Inferior parietal cortex (tissue), 1 donor: Measurements from ENCODE around the gene PHKG2.
A peak's percentile ranks its signal among the peaks of the same experiment; 100 is the strongest.

Experiments used
- DNase-seq: peaks from one replicate; pipeline ENCODE4 v3.0.0-alpha.2; 2016; ENCODE audit errors: extremely low spot score

Gene PHKG2

GRCh38 chr16:30774367-30775130 lies 26.3 kb downstream of the PHKG2 start:
- DNase-seq = no peak

DNA sequence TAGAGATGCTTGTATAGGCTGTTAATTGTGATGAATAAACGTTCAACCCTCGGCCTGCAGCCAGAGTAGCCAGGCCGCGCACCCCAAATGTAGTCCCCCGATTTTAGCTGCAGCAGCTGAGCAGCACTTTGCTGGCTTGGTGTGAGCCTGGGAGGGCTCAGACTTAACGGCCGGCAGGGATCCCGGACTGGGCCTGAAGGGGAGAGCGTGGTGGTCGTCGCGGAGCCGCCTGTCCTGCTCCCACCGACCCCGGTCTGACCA lies 26.8 kb downstream of the PHKG2 start:
- no peak for DNase-seq

GRCh38 chr16:30775392-30776188 lies 27.4 kb downstream of the PHKG2 start:
- peak; percentile 82 for DNase-seq

GRCh38 chr16:30777591-30778297 lies 29.5 kb downstream of the PHKG2 start:
- DNase-seq = no peak

DNA sequence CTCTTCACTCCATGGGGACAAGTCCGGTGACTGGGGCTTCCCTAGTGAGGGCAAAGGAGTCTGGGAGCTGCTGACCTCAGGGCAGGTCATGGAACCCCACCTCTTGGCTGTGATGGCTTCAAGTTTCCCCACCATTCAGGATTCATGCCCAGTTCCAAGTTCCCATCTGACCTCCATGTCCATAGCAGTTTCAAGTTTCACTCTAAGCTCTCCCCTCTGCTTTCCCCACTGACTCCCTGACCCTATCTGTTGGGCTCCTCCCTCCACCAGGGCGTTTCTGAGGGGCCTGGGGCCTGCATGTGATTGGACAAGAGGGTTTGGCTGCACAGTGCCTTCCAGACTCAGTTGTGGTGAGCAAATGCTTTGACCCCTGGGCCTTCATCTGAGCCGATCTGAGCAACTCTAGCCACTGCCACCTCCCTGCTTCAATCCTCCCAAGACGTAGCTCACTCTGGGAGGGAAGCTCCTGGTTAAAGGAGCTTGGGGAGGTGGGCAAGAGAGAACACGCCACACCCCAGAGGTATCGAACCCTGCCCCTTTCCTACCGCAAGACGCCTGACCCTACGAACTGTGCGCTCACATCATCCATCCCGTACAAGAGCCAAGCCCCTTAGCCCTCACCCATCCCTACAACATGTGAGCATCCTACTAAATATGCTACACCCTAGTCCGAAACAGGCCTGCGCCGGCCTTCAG lies 30.5 kb downstream of the PHKG2 start:
- DNase-seq = no peak

DNA sequence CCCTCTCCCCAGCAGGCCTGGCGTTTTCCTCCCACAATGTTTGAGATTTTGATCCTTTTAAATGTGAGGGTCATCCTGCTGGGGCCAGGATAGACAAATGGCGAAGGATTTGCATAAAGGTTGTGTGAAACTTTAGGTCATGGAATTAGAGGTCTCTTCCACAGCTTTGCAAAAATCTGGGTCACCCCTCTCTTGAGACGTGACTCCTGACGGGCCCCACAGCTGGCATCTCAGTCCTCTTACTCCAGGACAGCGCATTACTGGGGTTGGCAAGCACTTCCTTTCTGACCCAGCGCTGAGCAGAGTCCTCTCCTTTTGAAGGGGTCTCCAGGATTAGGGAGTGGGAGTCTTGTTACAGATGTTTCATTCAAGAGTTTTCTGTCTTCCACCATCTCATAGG lies 31.4 kb downstream of the PHKG2 start:
- DNase-seq = no peak

DNA sequence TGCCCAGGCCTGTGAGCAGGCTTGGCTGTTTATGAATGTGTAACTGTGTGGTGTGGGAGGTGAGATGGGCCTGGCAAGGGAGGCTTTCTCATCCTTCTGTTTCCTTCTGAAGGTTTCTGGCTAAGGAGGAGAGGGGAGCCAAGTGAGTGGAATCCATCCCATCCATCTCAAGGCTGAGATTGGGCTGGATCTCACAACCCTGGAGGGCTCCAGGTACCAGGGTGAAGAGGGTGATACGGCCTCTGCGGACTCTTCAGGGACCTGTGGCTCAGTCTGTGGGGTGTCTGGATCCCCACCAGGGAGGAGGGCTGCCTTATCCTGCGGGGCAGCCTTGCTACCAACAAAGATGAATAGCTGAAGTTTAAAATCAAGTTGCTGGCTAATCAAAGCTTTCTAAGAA lies 31.8 kb downstream of the PHKG2 start:
- no peak for DNase-seq

DNA sequence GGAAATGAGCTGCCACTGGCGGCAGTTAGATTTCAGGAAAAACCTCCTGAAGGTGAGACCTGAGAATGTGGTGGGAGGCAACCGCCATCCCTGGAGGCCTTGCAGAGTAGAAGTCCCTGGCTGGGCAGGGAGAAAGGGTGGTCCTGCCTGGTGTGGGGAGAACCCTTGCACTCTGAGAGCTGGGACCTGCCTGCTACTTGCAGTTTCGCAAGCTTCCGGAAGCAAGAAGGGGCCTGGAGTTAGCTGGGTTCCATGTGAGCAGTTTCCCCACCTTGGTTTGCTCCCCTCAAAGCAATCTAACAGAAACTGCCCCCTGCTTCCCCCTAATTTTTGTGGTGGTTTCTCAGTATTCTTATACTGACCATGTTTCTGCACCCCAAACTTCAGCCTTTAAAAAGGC lies 32.3 kb downstream of the PHKG2 start:
- DNase-seq = no peak

DNA sequence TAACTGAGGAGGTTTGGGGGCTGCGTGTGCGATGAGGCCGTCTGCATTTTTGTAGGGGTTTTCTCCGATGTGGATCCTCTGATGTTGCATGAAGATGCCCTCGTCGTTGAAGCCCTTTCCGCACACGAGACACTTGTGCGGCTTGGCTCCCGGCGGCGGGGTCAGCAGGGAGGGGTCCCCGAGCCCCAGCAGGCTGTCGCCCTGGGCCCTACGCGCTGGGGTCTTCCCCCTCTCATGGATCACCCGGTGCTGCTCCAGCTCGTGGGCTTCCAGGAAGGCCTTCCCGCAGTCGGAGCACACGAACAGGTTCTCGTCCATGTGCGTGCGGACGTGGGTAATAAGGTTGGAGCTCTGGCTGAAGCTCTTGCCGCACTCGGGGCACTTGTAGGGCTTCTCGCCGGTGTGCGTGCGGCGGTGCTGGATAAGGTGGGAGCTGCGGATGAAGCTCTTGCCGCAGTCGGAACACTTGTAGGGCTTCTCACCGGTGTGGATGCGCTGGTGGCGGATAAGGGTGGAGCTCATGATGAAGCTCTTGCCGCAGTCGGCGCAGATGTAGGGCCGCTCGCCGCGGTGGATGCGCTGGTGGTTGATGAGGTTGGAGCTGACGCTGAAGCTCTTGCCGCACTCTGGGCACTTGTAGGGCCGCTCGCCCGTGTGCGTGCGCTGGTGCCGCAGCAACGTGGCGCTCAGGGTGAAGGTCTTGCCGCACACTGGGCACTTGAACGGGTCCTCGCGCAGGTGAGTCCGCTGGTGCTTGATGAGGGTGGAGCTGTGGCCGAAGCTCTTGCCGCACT lies 34.5 kb downstream of the PHKG2 start:
- no peak for DNase-seq

- no peak for DNase-seq
Observed at GRCh38 chr16:30783280-30784109, 35.3 kb downstream of the PHKG2 start.

GRCh38 chr16:30784215-30784614 lies 36.0 kb downstream of the PHKG2 start:
- no peak for DNase-seq

- no peak for DNase-seq
Observed at GRCh38 chr16:30785126-30786106, 37.2 kb downstream of the PHKG2 start.

DNA sequence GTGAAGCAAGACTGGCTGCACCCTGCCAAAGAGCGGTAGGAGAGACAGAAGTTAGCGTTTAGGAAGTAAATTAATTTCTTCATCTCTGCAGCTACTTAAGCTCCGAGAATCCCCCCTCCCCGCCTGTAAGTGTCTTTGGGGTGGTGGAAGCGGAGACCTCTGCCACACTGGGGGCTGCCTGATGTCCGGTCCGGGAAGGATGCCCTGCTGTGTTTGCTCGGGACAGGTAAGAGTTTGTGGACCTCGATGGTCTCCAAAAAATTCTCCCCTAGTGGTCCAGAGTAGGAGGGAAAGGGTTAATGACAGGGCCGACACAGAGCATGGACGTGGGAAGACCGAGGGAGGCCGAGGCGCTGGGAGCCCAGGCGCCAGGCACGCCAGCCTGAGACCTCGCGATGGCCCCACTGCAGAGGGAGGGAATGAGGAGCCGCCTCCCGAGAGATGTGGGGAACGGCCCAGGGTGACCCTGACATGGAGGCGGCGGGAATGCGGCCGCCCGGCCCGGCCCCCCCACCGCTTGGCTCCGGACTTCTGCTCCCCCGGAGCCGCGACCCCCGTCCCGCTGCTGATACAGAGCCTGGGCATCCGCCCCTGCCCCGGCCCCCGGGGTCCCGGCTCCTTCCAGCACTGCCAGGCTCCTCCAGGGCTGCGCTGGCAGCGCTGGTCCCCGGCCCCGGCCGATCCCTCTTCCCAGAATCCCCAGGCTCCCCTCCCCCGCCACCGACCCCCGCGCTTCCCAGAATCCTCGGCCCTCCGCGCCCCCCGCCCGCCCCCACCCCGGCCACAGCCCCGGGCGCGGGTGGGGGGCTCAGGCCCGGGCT lies 38.1 kb downstream of the PHKG2 start:
- DNase-seq = no peak

GRCh38 chr16:30786936-30787612 lies 38.8 kb downstream of the PHKG2 start, which contains the start of gene ZNF629:
TSS of gene ZNF629 (minus strand) at chr16:30787205. CDS start at chr16:30784482, 2,723 bp downstream.
- peak; percentile 84 for DNase-seq

- no peak for DNase-seq
Observed at GRCh38 chr16:30787613-30788378, 39.6 kb downstream of the PHKG2 start.

- no peak for DNase-seq
Observed at GRCh38 chr16:30793508-30794069, 45.4 kb downstream of the PHKG2 start.

GRCh38 chr16:30794634-30795033 lies 46.4 kb downstream of the PHKG2 start:
- DNase-seq = no peak
